Measurements from ENCODE around the gene AAGAB. TPM values are rescaled to one million over a fixed set of nuclear protein-coding genes. Genes with fewer than 3 reads are reported as not detected.

The AAGAB gene
- total RNA-seq, 4 donors from 2014 or later = 29.4 to 39.2 (median 30.9) TPM

DNA sequence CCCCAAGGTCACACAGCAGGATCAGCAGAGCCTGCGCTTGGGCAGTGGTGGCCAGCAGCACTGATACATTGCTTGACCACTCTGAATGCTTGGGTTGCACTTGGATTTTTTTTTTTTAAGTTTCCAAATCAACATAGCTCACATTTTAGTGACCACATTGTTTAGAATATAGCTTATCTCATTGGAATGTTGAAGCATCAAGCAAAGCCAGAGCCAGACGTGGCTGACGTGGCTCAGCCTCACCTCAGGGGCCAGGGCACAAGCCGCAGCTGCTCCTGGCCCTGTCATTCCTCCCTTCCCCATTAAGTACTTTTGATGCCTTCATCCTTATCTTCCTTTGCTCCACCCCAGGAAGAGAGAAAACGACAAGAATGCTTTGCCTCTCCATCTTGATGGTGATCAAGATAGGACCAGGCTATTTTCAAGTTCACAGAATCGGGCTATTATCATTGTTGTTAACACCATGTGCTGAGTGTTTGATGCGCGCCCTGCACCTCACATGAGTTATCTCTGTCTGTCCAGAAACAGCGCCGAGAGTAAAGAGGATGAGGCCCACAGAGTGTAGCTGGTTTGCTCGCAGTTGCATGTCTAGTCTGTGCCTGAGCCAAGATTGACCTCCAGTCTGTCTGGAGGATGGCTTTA is 75.8 kb downstream of the AAGAB start:
- intact Hi-C loops (cut with DNase I; ENCODE audit: low total_unique reads) = no loop called here
- Histone ChIP-seq H3K4me1 (peaks cover 39 to 67% of the 10 kb centered on the region in 2 donors), H3K27me3 (no peaks in the 10 kb centered on the region), H3K4me3 (no peak overlapping the region), H3K9me3 (no peaks in the 10 kb centered on the region), H3K36me3 (peaks cover 0 to 10% of the 10 kb centered on the region in 2 donors), H3K27ac (peak overlapping the region; percentile 85 to 99 (median 95))
- DNase-seq = no peak
- in situ Hi-C loops (cut with MboI; ENCODE audit: low sequenced_read_pairs in 4 of 4) = no loop called here
- TF ChIP-seq, protein P1, sequence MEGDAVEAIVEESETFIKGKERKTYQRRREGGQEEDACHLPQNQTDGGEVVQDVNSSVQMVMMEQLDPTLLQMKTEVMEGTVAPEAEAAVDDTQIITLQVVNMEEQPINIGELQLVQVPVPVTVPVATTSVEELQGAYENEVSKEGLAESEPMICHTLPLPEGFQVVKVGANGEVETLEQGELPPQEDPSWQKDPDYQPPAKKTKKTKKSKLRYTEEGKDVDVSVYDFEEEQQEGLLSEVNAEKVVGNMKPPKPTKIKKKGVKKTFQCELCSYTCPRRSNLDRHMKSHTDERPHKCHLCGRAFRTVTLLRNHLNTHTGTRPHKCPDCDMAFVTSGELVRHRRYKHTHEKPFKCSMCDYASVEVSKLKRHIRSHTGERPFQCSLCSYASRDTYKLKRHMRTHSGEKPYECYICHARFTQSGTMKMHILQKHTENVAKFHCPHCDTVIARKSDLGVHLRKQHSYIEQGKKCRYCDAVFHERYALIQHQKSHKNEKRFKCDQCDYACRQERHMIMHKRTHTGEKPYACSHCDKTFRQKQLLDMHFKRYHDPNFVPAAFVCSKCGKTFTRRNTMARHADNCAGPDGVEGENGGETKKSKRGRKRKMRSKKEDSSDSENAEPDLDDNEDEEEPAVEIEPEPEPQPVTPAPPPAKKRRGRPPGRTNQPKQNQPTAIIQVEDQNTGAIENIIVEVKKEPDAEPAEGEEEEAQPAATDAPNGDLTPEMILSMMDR (IDR thresholded peaks at IDR 0.05 in 4 of 5, conservative IDR thresholded peaks at IDR 0.05 in 1 of 5) = no peak
- no peak for TF ChIP-seq POLR2A (IDR thresholded peaks at IDR 0.05)
- ATAC-seq = no peak

DNA sequence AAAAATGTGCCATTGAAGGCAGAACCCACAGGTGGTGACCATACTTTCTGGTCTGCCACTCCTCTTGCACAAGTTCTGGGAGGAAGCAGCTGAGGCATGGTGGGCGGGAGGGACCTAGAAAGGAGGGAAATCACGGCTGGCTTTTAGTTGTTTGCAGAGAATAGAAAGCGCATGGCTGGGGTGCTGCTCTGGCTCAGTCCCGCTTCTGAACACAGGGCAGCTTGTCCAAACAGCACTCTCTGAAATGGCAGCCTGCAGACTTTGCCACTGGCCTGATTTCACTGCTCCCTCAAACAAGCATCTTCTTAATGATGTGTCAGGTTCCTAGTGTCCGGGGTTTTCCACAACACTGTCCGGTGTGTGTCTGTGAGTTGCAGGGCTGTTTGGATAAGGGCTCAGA is 76.7 kb downstream of the AAGAB start:
- H3K4me1 ChIP-seq = peaks cover 40 to 65% of the 10 kb centered on the region in 2 donors
- no peaks in the 10 kb centered on the region for H3K27me3 ChIP-seq
- peaks cover 0 to 6% of the 10 kb centered on the region in 2 donors for H3K36me3 ChIP-seq
- in situ Hi-C loops (cut with MboI; ENCODE audit: low sequenced_read_pairs in 4 of 4) (no loop called here), intact Hi-C loops (cut with DNase I; ENCODE audit: low total_unique reads) (no loop called here)
- ATAC-seq (no peak), DNase-seq (peak in 1 of 2 donors; percentile 18)
- no peaks in the 10 kb centered on the region for H3K9me3 ChIP-seq
- peak overlapping the region; percentile 85 to 99 (median 95) for H3K27ac ChIP-seq
- H3K4me3 ChIP-seq = no peak overlapping the region
- TF ChIP-seq POLR2A (IDR thresholded peaks at IDR 0.05) = no peak
- TF ChIP-seq, protein P1 (IDR thresholded peaks at IDR 0.05 in 4 of 5, conservative IDR thresholded peaks at IDR 0.05 in 1 of 5) = no peak

GRCh38 chr15:67176195-67176971 is 78.1 kb downstream of the AAGAB start:
- Histone ChIP-seq H3K36me3 (peaks cover 0 to 6% of the 10 kb centered on the region in 2 donors), H3K27ac (peak overlapping the region; percentile 85 to 99 (median 95)), H3K9me3 (no peaks in the 10 kb centered on the region), H3K4me1 (peaks cover 47 to 68% of the 10 kb centered on the region in 2 donors), H3K4me3 (no peak overlapping the region), H3K27me3 (no peaks in the 10 kb centered on the region)
- intact Hi-C loops (cut with DNase I; ENCODE audit: low total_unique reads) (no loop called here), in situ Hi-C loops (cut with MboI; ENCODE audit: low sequenced_read_pairs in 4 of 4) (no loop called here)
- peak; percentile 48 to 75 for ATAC-seq
- TF ChIP-seq POLR2A (IDR thresholded peaks at IDR 0.05) = peak in 1 of 2 donors; percentile 11
- TF ChIP-seq, protein P1 (IDR thresholded peaks at IDR 0.05 in 4 of 5, conservative IDR thresholded peaks at IDR 0.05 in 1 of 5) = no peak
- DNase-seq = peak in 1 of 2 donors; percentile 87

GRCh38 chr15:67175643-67176071 is 78.8 kb downstream of the AAGAB start:
- peak overlapping the region; percentile 85 to 99 (median 95) for H3K27ac ChIP-seq
- ATAC-seq = peak; percentile 38 to 55
- intact Hi-C loops (cut with DNase I; ENCODE audit: low total_unique reads) (no loop called here), in situ Hi-C loops (cut with MboI; ENCODE audit: low sequenced_read_pairs in 4 of 4) (no loop called here)
- H3K4me3 ChIP-seq = no peak overlapping the region
- H3K27me3 ChIP-seq = no peaks in the 10 kb centered on the region
- peak in 1 of 2 donors; percentile 5 for TF ChIP-seq POLR2A (IDR thresholded peaks at IDR 0.05)
- TF ChIP-seq, protein P1 (IDR thresholded peaks at IDR 0.05 in 4 of 5, conservative IDR thresholded peaks at IDR 0.05 in 1 of 5) = no peak
- no peaks in the 10 kb centered on the region for H3K9me3 ChIP-seq
- H3K36me3 ChIP-seq = peaks cover 0 to 6% of the 10 kb centered on the region in 2 donors
- DNase-seq = peak in 1 of 2 donors; percentile 78
- H3K4me1 ChIP-seq = peaks cover 54 to 75% of the 10 kb centered on the region in 2 donors
